Endothelial cell of umbilical vein (primary cell): ENCODE measurements around the gene ZIM2. TPM values are rescaled to one million over a fixed set of nuclear protein-coding genes. Genes with fewer than 3 reads are reported as not detected.

Experiments
- BruUV-seq: library from RNA; stranded (reverse); fragments of 400-500 nt; replicated peaks from 2 replicates; lab custom pipeline; 2021; lab: Mats Ljungman, UMichigan
- CTCF ChIA-PET: fragments of 300-600, 350-600 bp; sonication (Branson Sonifier 250); formaldehyde crosslinking; loops from one replicate; lab custom pipeline; 2021; ENCODE audit warnings: antibody characterized with exemption, inconsistent platforms; lab: Charles Lee
- POLR2A ChIA-PET: fragments of 300-600, 350-600 bp; sonication (Branson Sonifier 250); formaldehyde crosslinking; loops from one replicate; lab custom pipeline; 2021; ENCODE audit warnings: antibody characterized with exemption, inconsistent platforms; lab: Charles Lee
- DNase-seq: peaks from one replicate; pipeline ENCODE4 v3.0.0-alpha.2; 2011; ENCODE audit warnings: low read depth, low spot score
- FAIRE-seq: peaks from 2 replicates; lab custom pipeline; 2011; peaks lifted over from hg19 to GRCh38; lab: Jason Lieb, UNC
- H2AFZ ChIP-seq: 2 replicates; pipeline ENCODE4 v1.6.0; 2012; ENCODE audit warnings: low read depth, low read length, control low read depth, inconsistent platforms
- H3K27ac ChIP-seq: 2 replicates; pipeline ENCODE4 v1.5.1; 2011; ENCODE audit warnings: low read depth, mild to moderate bottlenecking, control low read depth, low read length, moderate library complexity; ENCODE audit not compliant: insufficient read depth
- H3K27me3 ChIP-seq, 2 experiments: 2 replicates each; pipeline versions ENCODE4 v1.6.0 to v1.6.1; 2011; ENCODE audit warnings: low read length in 2 of 2, mixed read lengths in 1 of 2; ENCODE audit not compliant: control insufficient read depth in 2 of 2, insufficient read depth in 2 of 2
- H3K36me3 ChIP-seq, 2 experiments: 2 replicates in 1 of 2; 3 replicates in 1 of 2; pipeline ENCODE4 v1.5.1; 2011; ENCODE audit warnings: low read length in 2 of 2, mild to moderate bottlenecking in 1 of 2, moderate library complexity in 1 of 2; ENCODE audit not compliant: control insufficient read depth in 2 of 2, insufficient read depth in 2 of 2; ENCODE audit errors: extremely low read depth in 1 of 2
- H3K4me1 ChIP-seq: 3 replicates; pipeline ENCODE4 v1.5.1; 2011; ENCODE audit warnings: mild to moderate bottlenecking, low read length; ENCODE audit not compliant: control insufficient read depth, insufficient read depth; ENCODE audit errors: extremely low read depth
- H3K4me2 ChIP-seq: 2 replicates; pipeline ENCODE4 v1.6.1; 2011; ENCODE audit warnings: low read length, control low read depth, mixed read lengths; ENCODE audit not compliant: insufficient read depth
- H3K4me3 ChIP-seq, 3 experiments: fragments of 200-600 bp in 1 of 3; sonication (generic), shearing (Covaris generic) in 1 of 3; replicated peaks in 1 of 3; 2 replicates each; pipeline ENCODE4 v1.5.1; 2011 to 2016; ENCODE audit warnings: control low read depth in 3 of 3, low read length in 3 of 3, mild to moderate bottlenecking in 2 of 3, inconsistent platforms in 1 of 3, low read depth in 1 of 3, moderate library complexity in 1 of 3; ENCODE audit not compliant: insufficient read depth in 1 of 3
- H3K79me2 ChIP-seq: 2 replicates; pipeline ENCODE4 v1.6.0; 2012; ENCODE audit warnings: low read length, inconsistent platforms; ENCODE audit not compliant: control insufficient read depth, insufficient read depth
- H3K9ac ChIP-seq: replicated peaks from 2 replicates; pipeline ENCODE3; 2011; ENCODE audit warnings: low read length, control low read depth; ENCODE audit not compliant: insufficient read depth; ENCODE audit errors: extremely low read depth
- H3K9me1 ChIP-seq: replicated peaks from 3 replicates; pipeline ENCODE4 v1.6.0; 2011; ENCODE audit warnings: mild to moderate bottlenecking, low read length; ENCODE audit not compliant: control insufficient read depth, insufficient read depth; ENCODE audit errors: extremely low read depth
- H3K9me3 ChIP-seq: replicated peaks from 2 replicates; pipeline ENCODE4 v1.5.1; 2012; ENCODE audit warnings: low read length, inconsistent platforms; ENCODE audit not compliant: control insufficient read depth, insufficient read depth
- H4K20me1 ChIP-seq: replicated peaks from 2 replicates; pipeline ENCODE3; 2011; ENCODE audit warnings: mild to moderate bottlenecking, low read length; ENCODE audit not compliant: control insufficient read depth, insufficient read depth; ENCODE audit errors: extremely low read depth
- EZH2 ChIP-seq: IDR thresholded peaks from 2 replicates; pipeline ENCODE4 v1.6.1; 2012; ENCODE audit warnings: borderline replicate concordance, low read depth, mild to moderate bottlenecking, moderate library complexity, low read length, inconsistent platforms; ENCODE audit not compliant: severe bottlenecking
- FOS ChIP-seq: IDR thresholded peaks from 2 replicates; pipeline ENCODE4 v1.6.1; 2011; ENCODE audit warnings: mild to moderate bottlenecking, low read length, moderate library complexity, borderline replicate concordance; ENCODE audit not compliant: insufficient read depth
- GATA2 ChIP-seq: IDR thresholded peaks from 2 replicates; pipeline ENCODE4 v1.7.0; 2011; ENCODE audit warnings: low read depth, mild to moderate bottlenecking, moderate library complexity, mixed read lengths, low read length; ENCODE audit not compliant: insufficient read length, insufficient read depth
- JUN ChIP-seq: IDR thresholded peaks from 2 replicates; pipeline ENCODE4 v1.6.1; 2011; ENCODE audit warnings: borderline replicate concordance, low read depth; ENCODE audit not compliant: insufficient read length, insufficient read depth
- MYC ChIP-seq: IDR thresholded peaks from one replicate; pipeline ENCODE4 v1.6.1; 2011; ENCODE audit warnings: mild to moderate bottlenecking, low read depth, low read length
- POLR2A ChIP-seq: IDR thresholded peaks from 2 replicates; pipeline ENCODE4 v1.6.1; 2012; ENCODE audit warnings: low read depth, mild to moderate bottlenecking, control low read depth, low read length
- POLR2AphosphoS5 ChIP-seq: IDR thresholded peaks from 2 replicates; pipeline ENCODE4 v1.6.1; 2012; ENCODE audit warnings: low read depth, mild to moderate bottlenecking, control low read depth, low read length, moderate library complexity; ENCODE audit not compliant: insufficient read depth
- dilution Hi-C: fragments of 300-500 bp; cut with MboI; formaldehyde crosslinking; loops from one replicate; pipeline ENCODE4 v1.15.0; 2019; ENCODE audit warnings: low sequenced_read_pairs; ENCODE audit not compliant: extremely low pct_ligation_motif_present
- intact Hi-C: fragments of 100-400 bp; cut with micrococcal nuclease; formaldehyde crosslinking; loops from one replicate; pipeline ENCODE4 v1.10.0; 2022
- polyA plus RNA-seq, 4 experiments: library from polyadenylated mRNA; depleted of rRNA in 3 of 4; stranded (reverse) in 3 of 4; unstranded in 1 of 4; fragments of >200 nt; gene quantifications; 2 replicates each; pipeline versions ENCODE4 v1.2.1 to v1.2.3, GENCODE V29; 2011 to 2012; ENCODE audit warnings: missing spikeins in 1 of 4
- total RNA-seq: library from RNA; stranded (reverse); gene quantifications from 2 replicates; pipeline ENCODE4 v1.2.3, GENCODE V29; 2021
- TF ChIP-seq, protein P1 (sequence below): IDR thresholded peaks from 2 replicates; pipeline ENCODE4 v1.6.1; 2011; ENCODE audit not compliant: insufficient read depth, insufficient read length
- TF ChIP-seq, protein P2 (sequence below), 2 donors: IDR thresholded peaks; 1 replicate in 1 of 2; 2 replicates in 1 of 2; pipeline ENCODE4 v1.5.1; 2011; ENCODE audit warnings: low read length in 2 of 2, mild to moderate bottlenecking in 2 of 2, moderate library complexity in 2 of 2, control low read depth in 1 of 2, inconsistent platforms in 1 of 2, low read depth in 1 of 2; ENCODE audit not compliant: insufficient read depth in 1 of 2; ENCODE audit errors: extremely low read depth in 1 of 2

Gene ZIM2
- total and polyA plus RNA-seq, 2 donors (not counting 3 experiments of a cell fraction or from before 2014, with no cell fraction given), result not detected

DNA sequence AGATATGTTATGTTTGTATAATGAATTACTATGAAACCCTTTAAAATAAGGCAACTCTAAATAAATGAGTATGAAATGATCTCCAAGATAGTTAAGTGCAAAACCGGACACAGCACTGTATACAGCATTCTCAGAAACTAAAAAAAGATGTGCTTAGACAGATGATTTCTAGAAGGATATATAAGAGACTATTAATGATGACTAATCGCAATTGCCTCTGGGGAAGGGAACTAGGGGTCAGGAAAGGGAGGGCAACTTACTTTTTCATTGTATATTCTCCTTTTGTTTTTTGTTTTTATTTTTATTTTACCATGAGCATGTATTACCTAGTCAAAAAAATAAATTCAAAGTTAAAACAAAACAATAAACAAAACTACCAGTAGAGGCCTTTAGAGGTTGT, 12.8 kb downstream of the ZIM2 start:
- Histone ChIP-seq H3K36me3 (no peaks in the 10 kb centered on the region), H3K9ac (no peak overlapping the region), H4K20me1 (no peaks in the 10 kb centered on the region), H3K27me3 (no peaks in the 10 kb centered on the region), H3K4me3 (no peak overlapping the region), H3K27ac (no peak overlapping the region), H3K9me3 (peaks cover 9% of the 10 kb centered on the region), H2AFZ (no peak overlapping the region), H3K79me2 (no peaks in the 10 kb centered on the region), H3K4me2 (no peak overlapping the region), H3K9me1 (no peaks in the 10 kb centered on the region), H3K4me1 (no peaks in the 10 kb centered on the region)
- dilution Hi-C loops (no loop called here), intact Hi-C loops (no loop called here)
- TF ChIP-seq POLR2A (no peak), MYC (no peak), EZH2 (no peak), GATA2 (no peak), JUN (no peak), FOS (no peak), POLR2AphosphoS5 (no peak)
- TF ChIP-seq, protein P1, sequence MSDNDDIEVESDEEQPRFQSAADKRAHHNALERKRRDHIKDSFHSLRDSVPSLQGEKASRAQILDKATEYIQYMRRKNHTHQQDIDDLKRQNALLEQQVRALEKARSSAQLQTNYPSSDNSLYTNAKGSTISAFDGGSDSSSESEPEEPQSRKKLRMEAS, result no peak
- TF ChIP-seq, protein P2, sequence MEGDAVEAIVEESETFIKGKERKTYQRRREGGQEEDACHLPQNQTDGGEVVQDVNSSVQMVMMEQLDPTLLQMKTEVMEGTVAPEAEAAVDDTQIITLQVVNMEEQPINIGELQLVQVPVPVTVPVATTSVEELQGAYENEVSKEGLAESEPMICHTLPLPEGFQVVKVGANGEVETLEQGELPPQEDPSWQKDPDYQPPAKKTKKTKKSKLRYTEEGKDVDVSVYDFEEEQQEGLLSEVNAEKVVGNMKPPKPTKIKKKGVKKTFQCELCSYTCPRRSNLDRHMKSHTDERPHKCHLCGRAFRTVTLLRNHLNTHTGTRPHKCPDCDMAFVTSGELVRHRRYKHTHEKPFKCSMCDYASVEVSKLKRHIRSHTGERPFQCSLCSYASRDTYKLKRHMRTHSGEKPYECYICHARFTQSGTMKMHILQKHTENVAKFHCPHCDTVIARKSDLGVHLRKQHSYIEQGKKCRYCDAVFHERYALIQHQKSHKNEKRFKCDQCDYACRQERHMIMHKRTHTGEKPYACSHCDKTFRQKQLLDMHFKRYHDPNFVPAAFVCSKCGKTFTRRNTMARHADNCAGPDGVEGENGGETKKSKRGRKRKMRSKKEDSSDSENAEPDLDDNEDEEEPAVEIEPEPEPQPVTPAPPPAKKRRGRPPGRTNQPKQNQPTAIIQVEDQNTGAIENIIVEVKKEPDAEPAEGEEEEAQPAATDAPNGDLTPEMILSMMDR (IDR thresholded peaks at IDR 0.05; ENCODE audit: extremely low read depth in 1 of 2, insufficient read depth in 1 of 2, low read depth in 1 of 2, low read length in 2 of 2), result no peak
- POLR2A ChIA-PET, result no interaction called here
- no peak for FAIRE-seq
- BruUV-seq, result no TSS peak
- no peak for DNase-seq
- CTCF ChIA-PET, result no interaction called here
